ENCODE measurements around the gene PAX7.
"Not testable (repeated sequence)": the region's sequence is repeated elsewhere in the genome, so short reads cannot be mapped to it uniquely, and the experiment has no call there.

The PAX7 gene

GRCh38 chr1:18760156-18760555 lies 129.5 kb downstream of the PAX7 start:
- DNase-seq (ENCODE audit: low read depth) = no peak

GRCh38 chr1:18761948-18762840 lies 131.5 kb downstream of the PAX7 start:
- DNase-seq (ENCODE audit: low read depth) = no peak

DNA sequence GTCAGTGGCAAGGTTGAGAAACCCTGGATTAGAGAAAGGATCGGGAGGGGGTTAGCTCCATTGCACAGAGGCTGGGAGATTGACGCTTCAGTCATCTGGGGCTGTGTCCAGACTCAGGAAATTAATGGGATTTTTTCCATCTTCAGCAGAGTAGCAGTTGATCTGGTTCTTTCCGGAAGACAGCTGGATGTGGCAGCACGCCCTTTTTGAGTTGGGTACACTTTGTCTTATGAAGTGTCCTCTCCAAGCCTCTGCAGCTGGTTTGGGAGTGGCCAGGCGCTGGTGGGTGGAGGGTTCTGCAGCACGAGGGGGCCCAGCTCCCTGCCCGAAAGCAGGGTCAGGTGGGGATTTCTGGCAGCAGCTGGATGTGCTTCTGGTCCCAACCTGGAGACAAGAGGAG lies 133.7 kb downstream of the PAX7 start:
- DNase-seq (ENCODE audit: low read depth) = no peak

- no peak for DNase-seq (ENCODE audit: low read depth)
Measured at GRCh38 chr1:18765725-18766124, 135.1 kb downstream of the PAX7 start.

- DNase-seq (ENCODE audit: low read depth) = no peak
Measured at GRCh38 chr1:18766328-18766727, 135.7 kb downstream of the PAX7 start.

- not testable (repeated sequence) for DNase-seq (ENCODE audit: low read depth)
Measured at GRCh38 chr1:18767576-18767975, 136.9 kb downstream of the PAX7 start.

GRCh38 chr1:18768086-18768485 lies 137.4 kb downstream of the PAX7 start:
- DNase-seq (ENCODE audit: low read depth) = no peak

DNA sequence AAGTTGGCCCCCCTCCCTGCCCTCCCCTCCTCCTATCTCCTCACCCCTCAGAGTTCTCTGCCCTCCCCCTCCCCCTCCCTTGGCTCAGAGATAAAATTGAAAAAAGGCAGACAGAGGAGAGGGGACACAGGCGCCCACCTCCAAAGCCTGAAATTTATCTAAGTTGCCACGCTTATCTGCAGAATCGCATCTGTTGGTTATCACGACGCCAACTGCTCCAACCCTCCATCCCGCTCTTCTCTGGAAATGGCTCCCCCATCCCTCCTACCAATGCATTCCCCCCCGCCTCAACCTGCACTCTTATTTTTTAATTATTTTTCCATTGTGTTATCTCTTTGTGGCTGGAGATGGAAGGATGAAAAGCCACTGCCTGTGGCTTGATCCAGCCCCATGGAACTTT lies 138.5 kb downstream of the PAX7 start:
- no peak for DNase-seq (ENCODE audit: low read depth)

GRCh38 chr1:18770799-18771198 lies 140.2 kb downstream of the PAX7 start:
- DNase-seq (ENCODE audit: low read depth) = no peak

- DNase-seq (ENCODE audit: low read depth) = no peak
Measured at GRCh38 chr1:18773753-18774152, 143.1 kb downstream of the PAX7 start.

DNA sequence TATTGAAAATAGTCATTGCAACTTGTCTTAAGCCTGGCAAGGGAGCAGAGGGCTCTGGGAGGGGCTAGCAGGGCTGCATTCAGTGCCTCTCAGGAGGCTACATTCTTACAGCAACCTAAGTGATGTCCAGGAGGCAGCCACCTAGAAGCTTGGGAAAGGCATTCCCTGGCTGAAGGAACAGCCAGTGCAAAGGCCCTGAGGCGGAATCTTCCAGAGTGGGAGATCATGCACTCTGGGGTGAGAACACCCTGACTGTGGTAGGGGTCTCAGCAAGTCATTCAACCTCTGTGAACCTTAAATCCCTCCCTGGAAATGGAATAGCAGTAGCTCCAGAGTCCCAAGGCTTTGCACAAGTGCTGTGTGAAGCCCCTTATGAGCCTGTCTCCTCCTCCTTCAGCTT lies 144.7 kb downstream of the PAX7 start:
- DNase-seq (ENCODE audit: low read depth) = no peak

DNA sequence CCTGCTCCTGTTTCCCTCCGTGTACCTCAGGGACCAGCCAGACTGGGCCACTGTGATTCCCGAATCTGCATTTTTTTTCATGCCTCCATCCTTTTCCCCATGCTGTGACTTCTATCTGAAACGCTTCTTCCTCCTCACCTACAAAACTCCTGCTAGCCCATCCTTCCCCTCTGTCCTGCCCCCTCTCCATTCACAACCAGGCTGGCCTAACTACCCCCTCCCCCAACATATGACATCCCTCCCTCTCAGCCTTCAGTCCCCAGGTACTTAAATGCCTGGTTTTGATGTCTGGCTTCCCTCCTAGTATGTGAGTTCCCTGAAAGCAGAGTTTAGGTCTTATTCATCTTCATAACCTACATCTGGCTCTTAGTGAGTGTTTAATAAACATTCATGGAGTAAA lies 146.1 kb downstream of the PAX7 start:
- DNase-seq (ENCODE audit: low read depth) = no peak

DNA sequence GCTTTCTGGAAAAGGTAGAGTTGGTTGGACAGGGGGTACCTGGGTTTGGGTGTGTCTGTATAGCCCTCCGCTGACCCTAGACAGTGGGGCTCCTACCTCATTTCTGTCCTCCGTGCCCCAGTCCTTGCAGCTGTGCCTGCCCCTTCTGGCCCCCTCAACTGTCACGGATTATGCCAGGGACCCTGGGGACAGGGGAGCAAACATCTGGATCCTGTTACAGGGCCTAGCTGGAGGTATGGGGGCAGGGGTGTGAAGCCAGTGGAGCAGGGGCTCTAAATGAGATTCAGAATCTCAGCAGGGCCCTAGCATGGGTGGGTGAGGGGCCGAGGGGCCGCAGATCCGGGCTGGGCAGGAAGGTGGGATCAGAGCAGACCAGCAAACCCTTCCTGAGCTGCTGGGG lies 147.8 kb downstream of the PAX7 start:
- DNase-seq (ENCODE audit: low read depth) = no peak

DNA sequence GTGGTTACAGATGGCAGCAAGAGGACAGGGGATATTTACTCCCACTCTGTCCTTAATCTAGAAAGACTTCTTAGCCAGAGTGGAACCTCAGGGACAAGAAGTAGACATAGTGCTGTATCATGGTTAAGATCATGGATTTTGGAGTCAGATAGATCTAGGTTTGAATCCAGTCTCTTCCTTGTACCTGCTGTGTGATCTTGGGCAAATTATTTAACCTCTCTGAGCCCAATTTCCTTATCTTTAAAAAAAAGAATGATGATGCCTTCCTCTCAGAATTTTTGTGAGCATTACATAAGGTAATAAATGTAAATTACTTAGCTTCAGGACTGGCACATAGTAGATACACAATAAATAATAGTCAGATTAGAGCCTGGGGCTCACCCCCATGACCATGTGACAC lies 150.4 kb downstream of the PAX7 start:
- no peak for DNase-seq (ENCODE audit: low read depth)

DNA sequence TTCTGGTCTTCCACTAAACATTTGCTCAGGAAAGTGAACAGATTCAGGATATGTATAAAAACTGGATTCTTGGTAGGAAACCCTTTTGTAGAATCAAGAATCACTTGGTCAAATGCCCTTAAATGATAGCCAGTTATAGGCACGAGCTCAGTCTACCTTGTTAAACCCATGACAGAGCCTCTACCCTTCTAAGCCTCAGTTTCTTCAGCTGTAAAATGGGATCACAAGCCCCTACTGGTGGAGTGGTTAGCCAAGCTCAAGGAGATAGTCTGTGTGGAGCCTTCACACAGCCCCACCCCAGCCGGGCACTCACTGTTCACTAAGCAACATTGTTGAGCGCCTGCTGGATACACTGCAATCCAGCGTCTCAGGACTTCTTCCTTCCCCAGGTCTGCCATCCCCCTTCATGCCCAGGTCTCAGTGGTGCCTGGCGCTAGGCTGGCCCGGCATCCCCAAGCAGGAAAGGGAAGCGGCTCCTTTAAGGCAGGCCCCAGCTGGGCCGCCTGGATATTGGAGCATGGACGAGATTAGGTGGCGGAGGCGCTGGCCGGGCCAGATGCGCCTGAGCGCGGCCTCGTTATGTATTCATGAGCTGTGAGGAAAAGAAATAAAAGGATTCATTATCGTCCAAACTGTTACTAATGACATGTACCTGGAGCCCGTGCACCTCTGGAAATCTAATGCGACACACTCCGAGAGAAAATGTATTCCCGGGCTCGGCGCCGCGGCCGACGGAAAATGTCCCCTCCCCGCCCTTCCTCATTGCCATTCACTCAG lies 153.2 kb downstream of the PAX7 start:
- DNase-seq (ENCODE audit: low read depth) = no peak

GRCh38 chr1:18784482-18784831 lies 153.8 kb downstream of the PAX7 start:
- DNase-seq (ENCODE audit: low read depth) = no peak

DNA sequence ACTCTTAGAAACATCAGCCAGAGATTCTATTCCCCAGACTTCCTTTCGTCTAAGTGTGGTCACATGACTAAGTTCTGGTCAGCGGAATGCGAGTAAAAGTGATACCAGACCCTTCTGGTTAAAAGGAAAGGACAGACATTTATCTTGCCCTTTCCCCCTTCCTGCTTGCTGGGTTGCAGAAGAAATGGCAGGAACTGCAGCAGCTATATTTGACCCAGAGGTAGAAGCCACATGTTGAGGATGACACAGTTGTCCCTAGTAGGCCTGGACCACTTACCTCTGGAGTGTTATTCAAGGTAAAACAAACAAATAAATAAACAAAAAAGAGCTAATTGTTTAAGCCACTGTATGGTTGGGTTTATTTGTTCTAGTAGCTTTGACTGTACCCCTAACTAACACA lies 155.5 kb downstream of the PAX7 start:
- DNase-seq (ENCODE audit: low read depth) = no peak

- DNase-seq (ENCODE audit: low read depth) = no peak
Measured at GRCh38 chr1:18787825-18788385, 157.3 kb downstream of the PAX7 start.

DNA sequence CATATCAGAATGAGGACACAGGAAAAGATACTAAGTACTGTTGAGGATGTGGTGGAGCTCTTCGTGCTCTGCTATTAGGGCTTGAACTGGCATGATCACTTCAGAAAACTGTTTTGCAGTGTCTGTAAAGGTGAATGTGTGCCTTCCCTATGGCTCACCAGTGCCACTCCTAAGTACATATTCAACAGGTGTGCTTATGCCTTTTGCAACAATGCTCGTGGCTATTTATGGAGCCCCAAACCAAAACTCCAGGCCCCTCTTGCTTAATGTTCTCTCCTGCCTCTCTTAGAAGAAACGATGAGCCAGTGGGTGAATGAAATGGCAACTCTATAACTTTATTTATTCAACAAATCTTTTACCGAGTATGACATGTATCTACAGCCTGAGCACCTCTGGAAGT lies 158.6 kb downstream of the PAX7 start:
- DNase-seq (ENCODE audit: low read depth) = no peak

GRCh38 chr1:18792747-18793146 lies 162.1 kb downstream of the PAX7 start:
- no peak for DNase-seq (ENCODE audit: low read depth)

DNA sequence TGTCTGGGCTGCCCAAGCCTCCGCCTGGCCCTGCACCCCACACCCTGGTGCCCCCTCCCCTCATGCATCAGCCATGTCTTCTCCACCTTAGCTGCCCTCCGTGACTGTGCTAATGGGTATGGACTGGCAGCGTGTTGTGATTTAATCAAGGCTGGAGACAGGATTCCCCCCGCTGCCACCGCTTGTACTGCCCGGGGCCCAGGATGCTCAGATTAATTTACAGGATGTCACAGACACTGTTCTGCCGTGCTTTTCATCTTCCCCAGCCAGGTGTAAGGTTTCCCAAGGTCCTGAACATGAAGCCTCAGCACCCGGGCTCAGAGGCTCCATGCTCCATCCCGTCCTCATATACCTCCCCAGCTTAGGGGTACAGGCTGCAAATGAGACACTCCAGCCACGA lies 162.5 kb downstream of the PAX7 start:
- DNase-seq (ENCODE audit: low read depth) = no peak

GRCh38 chr1:18794051-18794450 lies 163.4 kb downstream of the PAX7 start:
- no peak for DNase-seq (ENCODE audit: low read depth)

GRCh38 chr1:18794561-18794960 lies 163.9 kb downstream of the PAX7 start:
- DNase-seq (ENCODE audit: low read depth) = no peak

Measured in HS-5 (cell line).